Measurements from ENCODE around the gene AQP3. TPM values are rescaled to one million over a fixed set of nuclear protein-coding genes. Genes with fewer than 3 reads are reported as not detected.

Gene AQP3
- total and polyA plus RNA-seq, 9 of the 15 experiments (the other 6 are each of a cell fraction or from before 2014, with no cell fraction given) = 4.2 to 31.5 (median 17.6) TPM

DNA sequence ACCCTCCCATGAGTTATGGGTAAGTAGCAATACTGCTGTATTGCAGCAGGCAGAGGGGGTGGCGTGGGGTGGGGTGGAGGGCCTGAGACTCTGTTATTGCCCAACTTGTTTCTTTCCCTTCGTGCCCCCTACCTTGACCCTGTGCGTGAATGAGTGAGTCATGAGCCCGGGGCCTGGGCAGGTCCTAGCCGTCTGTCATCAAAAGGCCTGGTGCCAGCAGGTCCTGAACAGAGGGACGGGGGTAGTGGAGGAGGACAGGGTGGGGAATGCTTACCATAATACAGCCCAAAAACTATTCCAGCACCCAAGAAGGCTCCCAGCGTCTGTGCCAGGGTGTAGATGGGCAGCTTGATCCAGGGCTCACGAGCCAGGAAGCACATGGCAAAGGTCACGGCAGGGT lies 4.3 kb downstream of the AQP3 start:
- in situ Hi-C loops (cut with MboI) = no loop called here
- no TSS peak for BruUV-seq (replicated peaks)
- WGBS (ENCODE audit: insufficient coverage, low coverage, missing lambda C conversion rate) = 86% methylated on average over 6 of the region's 9 CpGs
- Histone ChIP-seq H3K9me1 (ENCODE audit: control insufficient read depth, insufficient read depth, low read length) (no peaks in the 10 kb centered on the region), H2AFZ (ENCODE audit: low read depth, low read length) (no peak overlapping the region), H3K4me2 (ENCODE audit: insufficient read depth, low read length) (no peak overlapping the region), H3K4me1 (replicated peaks in 1 of 2; ENCODE audit: control insufficient read depth in 2 of 2, insufficient read depth in 2 of 2, low read length in 2 of 2) (peaks cover 40 to 61% of the 10 kb centered on the region in 2 experiments), H4K20me1 (replicated peaks; ENCODE audit: control insufficient read depth, insufficient read depth, low read length) (no peaks in the 10 kb centered on the region), H3K27ac (ENCODE audit: extremely low read depth, low read depth, low read length) (no peak overlapping the region), H3K4me3 (no peak overlapping the region), H3K9me3 (replicated peaks; ENCODE audit: control insufficient read depth, insufficient read depth, low read depth, low read length) (no peaks in the 10 kb centered on the region), H3K27me3 (ENCODE audit: control insufficient read depth in 2 of 2, insufficient read depth in 2 of 2, low read length in 2 of 2) (no peaks in the 10 kb centered on the region), H3K36me3 (ENCODE audit: control insufficient read depth, insufficient read depth, low read length) (peaks cover 12% of the 10 kb centered on the region; the same call in 1 of the 3 replicates), H3K9ac (ENCODE audit: insufficient read depth in 1 of 2, low read depth in 2 of 2, low read length in 2 of 2) (peak overlapping the region in 1 of 2 experiments; percentile 65; a peak in 1 of 4 replicates), H3K79me2 (ENCODE audit: control insufficient read depth, insufficient read depth, low read length) (peaks cover 20% of the 10 kb centered on the region)
- POLR2A ChIA-PET = no interaction called here
- CTCF ChIA-PET (ENCODE audit: low intra/inter-chr PET ratio) = interaction anchor here (0.7 kb wide), 1 partner anchor 10 kb away, joined by 4 read pairs; no protein-coding TSS in a partner anchor
- no peak for ATAC-seq
- TF ChIP-seq, protein P1, sequence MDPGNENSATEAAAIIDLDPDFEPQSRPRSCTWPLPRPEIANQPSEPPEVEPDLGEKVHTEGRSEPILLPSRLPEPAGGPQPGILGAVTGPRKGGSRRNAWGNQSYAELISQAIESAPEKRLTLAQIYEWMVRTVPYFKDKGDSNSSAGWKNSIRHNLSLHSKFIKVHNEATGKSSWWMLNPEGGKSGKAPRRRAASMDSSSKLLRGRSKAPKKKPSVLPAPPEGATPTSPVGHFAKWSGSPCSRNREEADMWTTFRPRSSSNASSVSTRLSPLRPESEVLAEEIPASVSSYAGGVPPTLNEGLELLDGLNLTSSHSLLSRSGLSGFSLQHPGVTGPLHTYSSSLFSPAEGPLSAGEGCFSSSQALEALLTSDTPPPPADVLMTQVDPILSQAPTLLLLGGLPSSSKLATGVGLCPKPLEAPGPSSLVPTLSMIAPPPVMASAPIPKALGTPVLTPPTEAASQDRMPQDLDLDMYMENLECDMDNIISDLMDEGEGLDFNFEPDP (CRISPR knock-in tag; IDR thresholded peaks at IDR 0.05) = no peak
- TF ChIP-seq TCFL5 (CRISPR knock-in tag; conservative IDR thresholded peaks at IDR 0.05) (no peak), ZNF75A (CRISPR knock-in tag; IDR thresholded peaks at IDR 0.05) (no peak), SMARCE1 (IDR thresholded peaks at IDR 0.05) (no peak)
- intact Hi-C loops (cut with micrococcal nuclease) = no loop called here
- no peak for DNase-seq (ENCODE audit: extremely low read depth in 1 of 4, low spot score in 3 of 4)
- no peak for FAIRE-seq

DNA sequence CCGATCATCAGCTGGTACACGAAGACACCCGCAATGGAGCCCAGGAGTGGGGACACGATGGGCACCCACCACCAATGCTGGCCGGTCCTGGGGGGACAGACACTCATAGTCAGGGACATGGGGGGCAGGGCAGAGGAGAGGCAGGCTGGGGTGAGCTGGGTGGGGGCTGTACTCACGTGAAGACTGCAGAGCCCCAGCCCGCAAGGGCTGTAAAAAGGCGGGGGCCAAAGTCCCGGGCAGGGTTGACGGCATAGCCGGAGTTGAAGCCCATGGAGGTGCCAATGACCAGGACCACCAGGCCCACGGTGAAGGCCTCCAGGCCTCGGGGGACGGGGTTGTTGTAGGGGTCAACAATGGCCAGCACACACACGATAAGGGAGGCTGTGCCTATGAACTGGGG lies 5.3 kb downstream of the AQP3 start:
- Histone ChIP-seq H2AFZ (ENCODE audit: low read depth, low read length) (no peak overlapping the region), H4K20me1 (replicated peaks; ENCODE audit: control insufficient read depth, insufficient read depth, low read length) (no peaks in the 10 kb centered on the region), H3K4me2 (ENCODE audit: insufficient read depth, low read length) (no peak overlapping the region), H3K9ac (ENCODE audit: insufficient read depth in 1 of 2, low read depth in 2 of 2, low read length in 2 of 2) (no peak overlapping the region), H3K36me3 (ENCODE audit: control insufficient read depth, insufficient read depth, low read length) (peaks cover 12% of the 10 kb centered on the region; the same call in 1 of the 3 replicates), H3K27ac (ENCODE audit: extremely low read depth, low read depth, low read length) (no peak overlapping the region), H3K79me2 (ENCODE audit: control insufficient read depth, insufficient read depth, low read length) (peaks cover 20% of the 10 kb centered on the region), H3K4me1 (replicated peaks in 1 of 2; ENCODE audit: control insufficient read depth in 2 of 2, insufficient read depth in 2 of 2, low read length in 2 of 2) (peaks cover 43 to 56% of the 10 kb centered on the region in 2 experiments), H3K4me3 (no peak overlapping the region), H3K27me3 (ENCODE audit: control insufficient read depth in 2 of 2, insufficient read depth in 2 of 2, low read length in 2 of 2) (no peaks in the 10 kb centered on the region), H3K9me3 (replicated peaks; ENCODE audit: control insufficient read depth, insufficient read depth, low read depth, low read length) (no peaks in the 10 kb centered on the region), H3K9me1 (ENCODE audit: control insufficient read depth, insufficient read depth, low read length) (no peaks in the 10 kb centered on the region)
- CTCF ChIA-PET (ENCODE audit: low intra/inter-chr PET ratio) = no interaction called here
- POLR2A ChIA-PET = interaction anchor here (1.7 kb wide), 1 partner anchor 64 kb away, joined by 4 read pairs; no protein-coding TSS in a partner anchor
- DNase-seq (ENCODE audit: extremely low read depth in 1 of 4, low spot score in 3 of 4) (no peak), ATAC-seq (no peak), FAIRE-seq (no peak)
- BruUV-seq (replicated peaks) = no TSS peak
- intact Hi-C loops (cut with micrococcal nuclease) = no loop called here
- WGBS (ENCODE audit: insufficient coverage, low coverage, missing lambda C conversion rate) = 90% methylated on average over 12 of the region's 15 CpGs
- in situ Hi-C loops (cut with MboI) = no loop called here
- TF ChIP-seq ATF7 (IDR thresholded peaks at IDR 0.05) = no peak
- no peak for TF ChIP-seq FOXJ3 (CRISPR knock-in tag; IDR thresholded peaks at IDR 0.05)
- TF ChIP-seq, protein P2, sequence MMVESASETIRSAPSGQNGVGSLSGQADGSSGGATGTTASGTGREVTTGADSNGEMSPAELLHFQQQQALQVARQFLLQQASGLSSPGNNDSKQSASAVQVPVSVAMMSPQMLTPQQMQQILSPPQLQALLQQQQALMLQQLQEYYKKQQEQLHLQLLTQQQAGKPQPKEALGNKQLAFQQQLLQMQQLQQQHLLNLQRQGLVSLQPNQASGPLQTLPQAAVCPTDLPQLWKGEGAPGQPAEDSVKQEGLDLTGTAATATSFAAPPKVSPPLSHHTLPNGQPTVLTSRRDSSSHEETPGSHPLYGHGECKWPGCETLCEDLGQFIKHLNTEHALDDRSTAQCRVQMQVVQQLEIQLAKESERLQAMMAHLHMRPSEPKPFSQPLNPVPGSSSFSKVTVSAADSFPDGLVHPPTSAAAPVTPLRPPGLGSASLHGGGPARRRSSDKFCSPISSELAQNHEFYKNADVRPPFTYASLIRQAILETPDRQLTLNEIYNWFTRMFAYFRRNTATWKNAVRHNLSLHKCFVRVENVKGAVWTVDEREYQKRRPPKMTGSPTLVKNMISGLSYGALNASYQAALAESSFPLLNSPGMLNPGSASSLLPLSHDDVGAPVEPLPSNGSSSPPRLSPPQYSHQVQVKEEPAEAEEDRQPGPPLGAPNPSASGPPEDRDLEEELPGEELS (CRISPR knock-in tag; IDR thresholded peaks at IDR 0.05; ENCODE audit: borderline replicate concordance) = no peak
- TF ChIP-seq RHOXF2B (CRISPR knock-in tag; conservative IDR thresholded peaks at IDR 0.05) = no peak
- no peak for TF ChIP-seq PCBP1 (IDR thresholded peaks at IDR 0.05; ENCODE audit: low read depth, low read length, poor library complexity, severe bottlenecking)
- TF ChIP-seq, protein P3, sequence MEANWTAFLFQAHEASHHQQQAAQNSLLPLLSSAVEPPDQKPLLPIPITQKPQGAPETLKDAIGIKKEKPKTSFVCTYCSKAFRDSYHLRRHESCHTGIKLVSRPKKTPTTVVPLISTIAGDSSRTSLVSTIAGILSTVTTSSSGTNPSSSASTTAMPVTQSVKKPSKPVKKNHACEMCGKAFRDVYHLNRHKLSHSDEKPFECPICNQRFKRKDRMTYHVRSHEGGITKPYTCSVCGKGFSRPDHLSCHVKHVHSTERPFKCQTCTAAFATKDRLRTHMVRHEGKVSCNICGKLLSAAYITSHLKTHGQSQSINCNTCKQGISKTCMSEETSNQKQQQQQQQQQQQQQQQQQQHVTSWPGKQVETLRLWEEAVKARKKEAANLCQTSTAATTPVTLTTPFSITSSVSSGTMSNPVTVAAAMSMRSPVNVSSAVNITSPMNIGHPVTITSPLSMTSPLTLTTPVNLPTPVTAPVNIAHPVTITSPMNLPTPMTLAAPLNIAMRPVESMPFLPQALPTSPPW (CRISPR knock-in tag; IDR thresholded peaks at IDR 0.05) = no peak
- no peak for TF ChIP-seq RBM39 (optimal IDR thresholded peaks at IDR 0.05; ENCODE audit: low read depth, low read length)
- no peak for TF ChIP-seq ESRRA (IDR thresholded peaks at IDR 0.05; ENCODE audit: borderline replicate concordance, low read depth)

Measured in K562 (cell line).